HG02884 (cell line): ENCODE data around the gene SALL3.
A peak's percentile ranks its signal among the peaks of the same experiment; 100 is the strongest.

Experiments used
- ATAC-seq: cut with Tn5 transposase; IDR thresholded peaks from one replicate; pipeline ENCODE4 v1.9.1; 2021; ENCODE audit warnings: mild to moderate bottlenecking, moderate library complexity; ENCODE audit not compliant: unreplicated experiment

SALL3 gene

DNA sequence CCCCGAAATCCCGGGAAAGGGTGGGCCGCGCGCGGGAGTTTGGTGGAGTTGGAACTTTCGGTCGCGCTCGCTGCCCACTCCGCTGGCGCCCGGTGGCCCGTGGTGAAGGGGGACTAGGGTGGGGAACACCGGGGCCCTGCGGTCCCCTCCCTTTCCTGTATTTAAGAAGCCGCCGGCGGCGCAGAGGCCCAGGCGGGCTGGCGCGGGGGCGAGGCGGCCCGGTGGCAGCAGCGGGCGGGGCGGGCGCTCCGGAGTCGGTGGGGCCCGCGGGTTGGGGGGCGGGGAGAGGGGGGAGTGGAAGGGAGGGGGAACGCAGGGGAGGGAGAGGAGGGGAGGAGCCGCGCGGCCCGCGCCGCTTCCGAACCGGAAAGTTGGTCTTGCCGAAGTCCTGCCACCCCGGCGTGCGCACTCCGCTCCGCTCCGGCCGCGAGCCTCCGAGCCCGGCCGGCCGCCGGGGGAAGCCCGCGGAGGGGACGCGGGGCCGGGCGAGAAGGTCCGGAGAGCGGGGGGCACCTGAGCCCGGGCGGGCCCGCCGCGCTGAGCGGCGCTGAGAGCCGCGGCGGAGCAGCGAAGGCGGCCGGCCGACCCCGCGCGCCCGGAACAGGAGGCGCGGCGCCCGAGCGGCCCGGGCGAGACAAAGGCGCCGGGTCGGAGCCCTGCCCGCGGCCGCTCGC is 425 bp upstream of the SALL3 start:
- no peak for ATAC-seq

DNA sequence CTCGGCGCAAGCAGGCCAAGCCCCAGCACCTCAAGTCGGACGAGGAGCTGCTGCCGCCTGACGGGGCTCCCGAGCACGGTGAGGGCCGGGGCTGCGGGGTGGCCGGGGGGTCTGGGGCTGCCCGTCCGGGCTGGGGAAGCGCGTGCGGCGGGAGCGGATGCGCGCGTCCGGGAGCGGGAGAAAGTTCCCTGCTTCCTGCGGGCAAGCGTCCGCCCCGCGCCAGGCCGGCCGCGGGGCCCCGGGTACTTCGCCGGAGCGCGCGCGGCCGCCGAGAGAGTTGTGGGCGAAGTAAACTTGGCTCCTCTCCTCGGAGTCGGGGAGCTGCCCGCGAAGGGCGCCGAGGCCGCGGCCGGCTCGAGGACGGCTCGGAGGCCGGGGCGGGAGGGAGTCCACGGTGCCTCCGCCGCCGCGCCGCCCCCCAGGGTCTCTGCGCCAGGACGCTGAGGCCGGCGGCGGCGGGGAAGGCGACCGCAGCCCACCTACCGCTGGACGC is 707 bp downstream of the SALL3 start:
- no peak for ATAC-seq

DNA sequence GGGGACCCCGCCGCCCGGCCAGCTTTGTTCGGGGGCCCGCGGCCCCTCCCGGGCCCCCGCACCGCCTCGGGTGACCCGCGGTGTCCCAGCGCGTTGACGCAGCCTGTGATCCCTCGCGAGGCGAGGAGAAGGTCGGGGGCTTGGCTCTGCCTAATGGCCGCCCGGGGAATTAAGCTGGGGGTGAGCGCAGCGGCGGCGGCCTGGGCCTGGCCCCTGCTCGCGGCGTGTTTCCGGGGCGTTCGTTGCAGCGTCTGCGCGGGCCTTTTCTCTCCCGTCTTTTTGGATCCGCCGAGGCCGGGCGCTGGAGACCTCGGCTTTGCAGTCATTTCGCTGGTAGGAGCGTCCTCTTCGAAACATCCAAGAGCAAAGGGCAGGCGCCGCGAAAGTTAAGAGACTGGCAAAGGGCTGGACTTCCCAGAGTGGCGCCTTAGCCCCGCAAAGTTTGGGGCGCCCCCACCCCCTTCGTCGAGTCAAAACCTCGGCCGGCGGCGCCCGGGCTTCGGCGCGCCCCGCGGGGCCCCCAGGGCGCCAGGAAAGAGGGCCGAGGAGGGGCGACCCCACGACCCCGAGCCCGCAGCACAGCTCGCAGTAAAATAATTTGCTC is 1.3 kb downstream of the SALL3 start:
- no peak for ATAC-seq

DNA sequence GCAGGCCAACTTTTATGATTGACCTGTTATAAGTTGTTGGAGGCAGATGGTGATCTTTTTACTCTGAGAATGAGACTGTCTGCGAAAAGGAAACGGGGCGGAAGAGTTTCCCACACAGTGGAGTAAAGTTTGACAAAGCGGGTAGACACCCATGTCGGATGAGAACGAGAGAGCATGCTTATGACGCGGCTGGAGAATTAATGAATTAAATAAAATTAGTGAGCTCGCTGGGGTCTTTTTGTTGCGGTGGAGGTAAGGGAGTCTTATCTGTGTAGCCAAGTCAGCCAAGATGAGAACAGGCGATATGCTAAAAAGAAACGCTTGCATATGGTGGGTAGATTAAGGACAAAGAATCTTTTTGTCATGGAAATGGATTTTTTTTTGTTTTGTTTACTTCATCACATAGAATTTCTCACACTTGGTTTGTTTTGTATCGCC is 1.8 kb downstream of the SALL3 start:
- no peak for ATAC-seq

DNA sequence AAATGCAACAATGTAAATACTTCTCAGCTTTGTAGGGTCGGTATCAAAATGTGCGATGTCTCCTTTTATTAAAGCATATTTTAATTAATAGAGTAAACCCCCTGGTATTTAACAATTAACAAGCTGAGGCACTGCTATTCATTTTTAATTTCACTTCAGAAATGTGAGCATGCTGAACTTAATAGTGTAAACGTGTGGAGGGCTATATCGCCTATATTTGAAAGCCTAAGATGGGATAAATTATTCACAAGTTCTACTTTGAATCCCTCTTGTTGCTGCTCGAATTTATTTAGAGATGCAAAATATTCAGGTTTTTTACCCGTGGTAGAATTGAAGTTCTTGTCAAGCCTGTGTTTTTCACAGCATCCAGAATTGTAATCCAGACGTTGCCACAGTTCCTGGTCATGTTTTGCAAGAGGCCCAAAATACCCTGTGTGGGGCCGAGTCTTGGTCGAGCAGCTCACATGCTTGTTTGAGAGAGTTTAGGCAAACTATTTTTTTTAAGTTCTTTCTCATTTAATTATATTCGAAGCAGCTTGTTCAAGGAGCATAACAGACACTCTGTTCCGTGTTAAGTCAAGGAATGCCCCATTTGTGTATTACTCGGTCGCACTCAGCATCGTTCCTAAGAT is 2.5 kb downstream of the SALL3 start:
- ATAC-seq = no peak

DNA sequence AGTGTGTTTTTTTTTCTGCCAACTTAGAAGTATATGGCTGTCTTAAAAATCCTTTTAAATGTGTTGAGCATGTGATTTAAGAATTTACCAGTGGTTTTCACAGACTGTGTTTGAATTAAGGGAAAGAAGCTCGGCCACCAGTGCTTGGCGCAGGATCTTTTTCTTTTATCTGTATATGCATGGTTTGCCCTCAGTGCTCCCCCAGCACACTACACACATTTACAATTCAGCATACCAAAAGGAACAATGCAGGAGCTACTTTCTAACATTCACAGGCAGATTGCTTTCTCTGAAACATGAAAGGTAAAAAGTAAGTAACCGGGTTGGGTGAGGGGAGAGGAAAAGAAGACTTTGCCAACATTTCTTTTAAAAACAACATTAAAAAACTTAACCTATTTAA is 3.9 kb downstream of the SALL3 start:
- no peak for ATAC-seq

DNA sequence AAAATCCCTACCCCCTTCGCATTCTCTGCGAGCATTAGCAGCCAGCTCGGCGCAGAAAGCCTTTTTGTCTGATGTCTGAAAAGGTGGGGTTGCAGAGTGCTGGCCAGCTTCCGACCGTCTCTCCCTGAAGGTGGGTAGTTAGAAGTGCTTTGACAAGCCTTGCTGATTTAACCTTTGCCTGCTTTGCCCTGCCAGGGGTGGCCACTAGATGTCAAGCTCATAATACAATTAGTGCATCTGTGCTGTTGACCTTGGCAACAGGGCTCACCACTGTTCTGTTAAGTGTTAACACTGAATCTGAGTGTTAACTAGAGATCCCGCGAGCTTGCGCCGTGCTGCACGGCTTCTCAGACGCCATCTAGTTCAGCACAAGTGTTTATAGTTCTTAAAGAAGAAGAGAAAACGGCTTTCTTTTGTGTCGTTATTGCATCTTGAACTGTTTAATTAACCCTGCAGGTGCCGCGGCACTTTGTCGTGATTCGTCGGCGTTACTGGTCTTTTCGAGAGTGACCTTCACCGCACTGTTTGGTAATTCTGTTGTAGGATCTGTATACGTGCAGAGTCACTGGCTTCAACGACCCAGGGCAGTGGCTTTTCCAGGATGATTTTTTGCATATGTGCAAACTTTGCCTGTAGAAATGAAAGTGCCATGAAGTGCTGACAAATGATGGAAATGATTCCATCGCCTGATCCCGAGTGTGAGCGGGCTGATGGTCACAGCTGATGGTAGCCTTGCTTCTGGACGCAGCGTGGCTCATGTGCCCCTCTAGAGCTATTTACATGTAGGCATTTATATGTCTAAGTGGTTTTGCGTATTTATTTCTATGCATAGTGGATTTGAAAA is 5.5 kb downstream of the SALL3 start:
- ATAC-seq = peak; percentile 68

DNA sequence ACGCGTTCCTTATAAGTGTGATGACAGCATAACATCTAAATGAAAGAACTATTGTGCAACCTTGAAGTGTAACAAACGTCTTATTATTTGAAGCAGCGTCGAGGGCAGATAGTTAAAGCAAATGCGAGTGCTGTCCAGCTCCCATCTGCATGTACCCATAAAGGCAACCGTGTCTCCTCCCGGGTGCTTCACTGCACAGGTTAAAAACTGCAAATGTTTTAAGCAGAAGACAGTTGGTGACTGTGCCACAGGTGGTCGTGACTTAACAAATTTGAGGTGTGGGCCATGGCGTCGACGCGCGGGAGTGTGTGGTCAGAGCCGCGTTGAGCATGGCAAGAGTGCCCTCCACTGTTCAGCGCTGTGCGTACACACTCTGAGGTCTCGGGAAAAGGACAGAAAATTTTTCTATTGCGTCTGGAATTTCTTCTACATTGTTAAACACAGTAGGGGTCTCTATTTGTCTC is 6.4 kb downstream of the SALL3 start:
- ATAC-seq = no peak

DNA sequence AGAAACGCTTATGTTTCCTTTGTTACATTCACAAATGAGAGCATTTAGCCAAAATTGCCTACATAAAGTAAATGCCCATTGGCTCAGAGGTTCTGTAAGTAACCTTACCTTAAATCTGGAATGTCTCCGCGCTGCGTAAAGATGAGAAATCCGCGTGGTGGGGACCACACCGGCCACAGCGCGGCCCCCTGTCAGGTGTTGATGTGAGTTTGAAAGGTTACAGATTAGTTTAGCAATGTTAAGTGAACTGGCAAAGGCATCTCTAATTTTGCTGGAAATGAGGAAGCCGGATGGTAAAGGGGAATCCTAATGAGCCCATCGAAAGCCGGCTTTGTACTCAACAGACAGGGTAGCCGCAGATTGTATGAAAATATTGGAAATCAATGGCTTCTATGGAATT is 11.8 kb downstream of the SALL3 start:
- ATAC-seq = no peak

DNA sequence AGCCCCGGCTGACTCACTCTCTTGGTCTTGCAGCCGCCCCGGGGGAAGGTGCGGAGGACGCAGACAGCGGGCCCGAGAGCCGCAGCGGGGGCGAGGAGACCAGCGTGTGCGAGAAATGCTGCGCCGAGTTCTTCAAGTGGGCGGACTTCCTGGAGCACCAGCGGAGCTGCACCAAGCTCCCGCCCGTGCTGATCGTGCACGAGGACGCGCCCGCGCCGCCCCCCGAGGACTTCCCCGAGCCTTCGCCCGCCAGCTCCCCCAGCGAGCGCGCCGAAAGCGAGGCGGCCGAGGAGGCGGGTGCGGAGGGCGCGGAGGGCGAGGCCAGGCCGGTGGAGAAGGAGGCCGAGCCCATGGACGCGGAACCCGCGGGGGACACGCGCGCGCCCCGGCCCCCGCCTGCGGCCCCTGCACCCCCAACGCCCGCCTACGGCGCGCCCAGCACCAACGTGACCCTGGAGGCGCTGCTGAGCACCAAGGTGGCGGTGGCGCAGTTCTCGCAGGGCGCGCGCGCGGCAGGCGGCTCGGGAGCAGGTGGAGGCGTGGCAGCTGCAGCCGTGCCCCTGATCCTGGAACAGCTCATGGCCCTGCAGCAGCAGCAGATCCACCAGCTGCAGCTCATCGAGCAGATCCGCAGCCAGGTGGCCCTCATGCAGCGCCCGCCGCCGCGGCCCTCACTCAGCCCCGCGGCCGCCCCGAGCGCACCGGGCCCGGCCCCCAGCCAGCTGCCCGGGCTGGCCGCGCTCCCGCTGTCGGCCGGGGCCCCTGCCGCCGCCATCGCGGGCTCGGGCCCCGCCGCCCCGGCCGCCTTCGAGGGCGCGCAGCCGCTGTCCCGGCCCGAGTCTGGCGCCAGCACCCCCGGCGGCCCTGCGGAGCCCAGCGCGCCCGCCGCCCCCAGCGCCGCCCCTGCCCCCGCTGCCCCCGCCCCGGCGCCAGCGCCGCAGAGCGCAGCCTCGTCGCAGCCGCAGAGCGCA is 12.7 kb downstream of the SALL3 start:
- ATAC-seq = no peak

DNA sequence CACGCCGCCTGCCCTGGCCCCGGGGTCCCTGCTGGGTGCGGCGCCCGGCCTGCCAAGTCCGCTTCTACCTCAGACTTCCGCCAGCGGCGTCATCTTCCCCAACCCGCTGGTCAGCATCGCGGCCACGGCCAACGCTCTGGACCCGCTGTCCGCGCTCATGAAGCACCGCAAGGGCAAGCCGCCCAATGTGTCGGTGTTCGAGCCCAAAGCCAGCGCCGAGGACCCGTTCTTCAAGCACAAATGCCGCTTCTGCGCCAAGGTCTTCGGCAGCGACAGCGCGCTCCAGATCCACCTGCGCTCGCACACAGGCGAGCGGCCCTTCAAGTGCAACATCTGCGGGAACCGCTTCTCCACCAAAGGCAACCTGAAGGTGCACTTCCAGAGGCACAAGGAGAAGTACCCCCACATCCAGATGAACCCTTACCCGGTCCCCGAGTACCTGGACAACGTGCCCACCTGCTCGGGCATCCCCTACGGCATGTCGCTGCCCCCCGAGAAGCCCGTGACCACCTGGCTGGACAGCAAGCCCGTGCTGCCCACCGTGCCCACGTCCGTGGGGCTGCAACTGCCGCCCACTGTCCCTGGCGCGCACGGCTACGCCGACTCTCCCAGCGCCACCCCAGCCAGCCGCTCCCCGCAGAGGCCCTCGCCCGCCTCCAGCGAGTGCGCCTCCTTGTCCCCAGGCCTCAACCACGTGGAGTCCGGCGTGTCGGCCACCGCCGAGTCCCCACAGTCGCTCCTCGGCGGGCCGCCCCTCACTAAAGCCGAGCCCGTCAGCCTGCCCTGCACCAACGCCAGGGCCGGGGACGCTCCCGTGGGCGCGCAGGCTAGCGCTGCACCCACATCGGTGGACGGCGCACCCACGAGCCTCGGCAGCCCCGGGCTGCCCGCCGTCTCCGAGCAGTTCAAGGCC is 13.7 kb downstream of the SALL3 start:
- ATAC-seq = no peak

DNA sequence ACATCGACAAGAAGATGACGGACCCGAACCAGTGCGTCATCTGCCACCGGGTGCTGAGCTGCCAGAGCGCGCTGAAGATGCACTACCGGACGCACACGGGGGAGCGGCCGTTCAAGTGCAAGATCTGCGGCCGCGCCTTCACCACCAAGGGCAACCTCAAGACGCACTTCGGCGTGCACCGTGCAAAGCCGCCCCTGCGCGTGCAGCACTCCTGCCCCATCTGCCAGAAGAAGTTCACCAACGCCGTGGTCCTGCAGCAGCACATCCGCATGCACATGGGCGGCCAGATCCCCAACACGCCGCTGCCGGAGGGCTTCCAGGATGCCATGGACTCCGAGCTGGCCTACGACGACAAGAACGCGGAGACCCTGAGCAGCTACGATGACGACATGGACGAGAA is 14.4 kb downstream of the SALL3 start:
- no peak for ATAC-seq

DNA sequence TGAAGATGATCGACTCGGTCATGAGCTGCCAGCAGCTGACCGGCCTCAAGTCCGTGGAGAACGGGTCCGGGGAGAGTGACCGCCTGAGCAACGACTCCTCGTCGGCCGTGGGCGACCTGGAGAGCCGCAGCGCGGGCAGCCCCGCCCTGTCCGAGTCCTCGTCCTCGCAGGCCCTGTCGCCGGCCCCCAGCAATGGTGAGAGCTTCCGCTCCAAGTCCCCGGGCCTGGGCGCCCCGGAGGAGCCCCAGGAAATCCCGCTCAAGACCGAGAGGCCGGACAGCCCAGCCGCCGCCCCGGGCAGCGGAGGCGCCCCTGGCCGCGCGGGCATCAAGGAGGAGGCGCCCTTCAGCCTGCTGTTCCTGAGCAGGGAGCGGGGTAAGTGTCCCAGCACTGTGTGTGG is 14.9 kb downstream of the SALL3 start:
- ATAC-seq = no peak

DNA sequence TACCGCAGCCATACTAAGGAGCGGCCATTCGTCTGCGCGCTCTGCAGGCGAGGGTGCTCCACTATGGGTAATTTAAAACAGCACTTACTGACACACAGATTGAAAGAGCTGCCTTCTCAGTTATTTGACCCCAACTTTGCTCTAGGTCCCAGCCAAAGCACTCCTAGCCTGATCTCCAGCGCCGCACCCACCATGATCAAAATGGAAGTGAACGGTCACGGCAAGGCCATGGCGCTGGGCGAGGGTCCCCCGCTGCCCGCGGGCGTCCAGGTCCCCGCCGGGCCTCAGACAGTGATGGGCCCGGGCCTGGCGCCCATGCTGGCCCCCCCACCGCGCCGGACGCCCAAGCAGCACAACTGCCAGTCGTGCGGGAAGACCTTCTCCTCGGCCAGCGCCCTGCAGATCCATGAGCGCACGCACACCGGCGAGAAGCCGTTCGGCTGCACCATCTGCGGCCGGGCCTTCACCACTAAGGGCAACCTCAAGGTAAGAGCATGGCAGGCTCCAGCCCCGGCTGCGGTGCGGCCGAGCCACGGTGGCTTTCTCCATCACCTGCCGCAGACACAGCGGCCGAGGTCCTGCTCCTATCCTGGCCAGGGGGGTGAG is 15.5 kb downstream of the SALL3 start:
- ATAC-seq = no peak

DNA sequence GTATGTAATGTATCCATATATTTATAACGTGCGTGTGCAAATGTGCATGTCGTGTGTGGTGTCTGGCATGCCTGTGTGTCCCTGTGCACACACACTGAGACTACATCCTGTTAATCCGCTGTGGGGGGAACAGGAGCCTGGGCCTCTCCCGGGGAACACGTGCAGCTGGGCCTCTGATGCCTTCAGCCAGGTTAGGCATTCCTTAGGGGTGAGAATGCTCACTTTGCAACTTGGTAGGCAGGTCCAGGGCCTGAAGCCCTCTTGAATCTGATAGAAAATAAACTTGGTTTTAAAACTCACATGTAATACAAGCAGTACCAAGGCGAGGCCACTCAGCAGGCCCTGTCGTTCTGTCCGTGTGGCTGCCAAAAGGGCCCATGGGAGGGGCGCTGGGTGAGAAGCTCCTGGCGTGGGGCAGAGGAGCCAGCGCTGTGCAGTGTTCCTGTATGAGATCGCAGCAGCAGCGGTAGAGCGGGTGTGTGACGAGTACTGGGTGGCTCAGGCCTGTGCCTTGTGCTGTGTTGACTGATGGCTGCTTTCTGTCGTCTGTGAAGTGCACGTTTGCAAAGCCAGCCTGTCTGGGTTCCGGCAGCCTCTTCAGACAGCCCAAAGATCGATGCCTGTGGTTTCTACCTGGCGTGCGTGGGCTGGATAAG is 16.2 kb downstream of the SALL3 start:
- no peak for ATAC-seq

DNA sequence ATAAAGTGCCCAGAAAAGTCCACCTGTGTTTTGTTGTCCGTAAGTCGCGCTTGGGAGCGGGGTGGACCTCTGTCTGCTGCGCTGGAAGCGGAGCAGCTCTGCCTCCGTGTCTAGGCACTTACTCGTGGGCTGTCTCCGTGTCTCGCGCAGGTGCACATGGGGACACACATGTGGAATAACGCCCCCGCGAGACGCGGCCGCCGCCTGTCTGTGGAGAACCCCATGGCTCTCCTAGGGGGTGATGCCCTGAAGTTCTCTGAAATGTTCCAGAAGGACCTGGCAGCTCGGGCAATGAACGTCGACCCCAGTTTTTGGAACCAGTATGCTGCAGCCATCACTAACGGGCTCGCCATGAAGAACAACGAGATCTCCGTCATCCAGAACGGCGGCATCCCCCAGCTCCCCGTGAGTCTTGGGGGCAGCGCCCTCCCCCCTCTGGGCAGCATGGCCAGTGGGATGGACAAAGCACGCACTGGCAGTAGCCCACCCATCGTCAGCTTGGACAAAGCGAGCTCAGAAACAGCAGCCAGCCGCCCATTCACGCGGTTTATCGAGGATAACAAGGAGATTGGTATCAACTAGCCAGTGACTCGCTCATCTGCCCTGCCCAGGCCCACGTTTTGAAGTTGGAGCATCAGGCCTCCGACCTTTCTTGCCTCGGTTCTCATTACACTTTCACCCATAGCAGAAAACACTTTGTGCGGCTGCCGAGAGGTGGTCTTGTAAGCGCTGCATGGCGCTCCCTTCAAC is 17.3 kb downstream of the SALL3 start:
- no peak for ATAC-seq

DNA sequence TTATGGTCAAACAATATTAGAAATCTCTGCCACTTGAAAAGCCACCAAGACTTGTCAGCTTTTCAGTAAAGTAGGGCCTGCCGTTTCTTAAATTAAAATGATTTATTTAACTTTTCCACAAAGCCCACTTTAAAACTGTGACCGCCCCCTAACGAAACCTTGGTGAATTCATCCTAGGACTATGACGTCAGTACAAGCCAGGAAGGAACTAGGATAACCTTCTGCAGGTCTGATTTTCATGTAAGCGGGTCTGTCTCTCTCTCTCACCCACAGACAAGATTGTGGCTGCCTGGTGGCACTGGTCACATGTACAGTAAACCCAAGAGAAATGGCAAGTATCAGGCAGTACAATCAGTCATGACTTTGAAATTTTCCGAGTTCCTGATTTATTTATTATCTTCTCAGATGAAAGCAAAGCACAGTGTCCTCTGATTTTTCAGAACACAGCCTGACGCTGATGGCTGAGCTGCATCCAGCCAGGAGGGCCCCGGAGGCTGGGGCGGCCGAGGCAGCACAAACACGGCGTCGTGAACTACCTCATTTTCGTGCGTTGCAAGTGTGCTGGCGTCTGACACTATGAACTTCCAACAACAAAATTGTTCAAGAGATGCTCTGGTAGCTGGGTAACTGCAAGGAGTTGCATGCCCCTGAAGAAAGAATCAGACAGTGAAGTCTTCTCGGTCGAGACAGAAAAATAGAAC is 18.9 kb downstream of the SALL3 start:
- no peak for ATAC-seq
